HepG2 (cell line): ENCODE measurements around the gene RLF. TPM values are rescaled to one million over a fixed set of nuclear protein-coding genes. Genes with fewer than 3 reads are reported as not detected.

ENCODE experiments used
- ATF7-NPFF ChIP-seq: sonication (generic); formaldehyde crosslinking; IDR thresholded peaks from 2 replicates; pipeline ENCODE4 v1.8.1; 2023; ENCODE audit warnings: mild to moderate bottlenecking, low read depth, missing genetic modification reagents, moderate library complexity
- GRHL1 ChIP-seq: sonication (generic); formaldehyde crosslinking; conservative IDR thresholded peaks from 2 replicates; pipeline ENCODE4 v1.8.0; 2022; ENCODE audit warnings: missing genetic modification reagents
- HHEX ChIP-seq: IDR thresholded peaks from 2 replicates; pipeline ENCODE4 v1.6.1; 2016; ENCODE audit warnings: control low read depth
- IRX3 ChIP-seq: sonication (generic); formaldehyde crosslinking; IDR thresholded peaks from 2 replicates; pipeline ENCODE4 v1.8.1; 2023; ENCODE audit warnings: mild to moderate bottlenecking, low read depth, missing genetic modification reagents, borderline replicate concordance
- MIER3 ChIP-seq: IDR thresholded peaks from 2 replicates; pipeline ENCODE4 v1.6.1; 2016; ENCODE audit warnings: missing compliant biosample characterization, borderline replicate concordance
- NCOA1 ChIP-seq: sonication (generic); formaldehyde crosslinking; IDR thresholded peaks from 2 replicates; pipeline ENCODE4 v1.9.0; 2021; ENCODE audit warnings: missing genetic modification reagents
- PHB2 ChIP-seq: fragments of 450-650 bp; IDR thresholded peaks from 2 replicates; pipeline ENCODE4 v1.6.1; 2018; ENCODE audit not compliant: partially characterized antibody
- PHF5A ChIP-seq: IDR thresholded peaks from one replicate; pipeline ENCODE4 v1.6.1; 2018; ENCODE audit warnings: low read depth, missing genetic modification reagents; ENCODE audit not compliant: unreplicated experiment
- PRDM4 ChIP-seq: sonication (generic); formaldehyde crosslinking; IDR thresholded peaks from 2 replicates; pipeline ENCODE4 v1.9.0; 2021; ENCODE audit warnings: missing genetic modification reagents, borderline replicate concordance
- RCOR2 ChIP-seq: IDR thresholded peaks from 2 replicates; pipeline ENCODE4 v1.6.1; 2016; ENCODE audit warnings: missing biosample characterization, missing genetic modification reagents
- TARDBP ChIP-seq: sonication (generic); formaldehyde crosslinking; IDR thresholded peaks from 2 replicates; pipeline ENCODE4 v1.8.0; 2022; ENCODE audit warnings: mild to moderate bottlenecking, missing genetic modification reagents
- THAP7 ChIP-seq: sonication (generic); formaldehyde crosslinking; IDR thresholded peaks from 2 replicates; pipeline ENCODE4 v1.8.1; 2023; ENCODE audit warnings: mild to moderate bottlenecking, missing genetic modification reagents
- TRIM24 ChIP-seq: sonication (generic); formaldehyde crosslinking; IDR thresholded peaks from 2 replicates; pipeline ENCODE4 v1.8.0; 2022; ENCODE audit warnings: mild to moderate bottlenecking, missing genetic modification reagents
- ZFP36 ChIP-seq: fragments of 150-350 bp; IDR thresholded peaks from 2 replicates; pipeline ENCODE4 v1.6.1; 2018; ENCODE audit warnings: borderline replicate concordance, low read length, low read depth; ENCODE audit not compliant: partially characterized antibody
- ZFP36L2 ChIP-seq: sonication (generic); formaldehyde crosslinking; IDR thresholded peaks from 2 replicates; pipeline ENCODE4 v1.4.0; 2020; ENCODE audit warnings: missing genetic modification reagents
- ZFP91 ChIP-seq: sonication (generic); formaldehyde crosslinking; IDR thresholded peaks from 2 replicates; pipeline ENCODE4 v1.9.0; 2022; ENCODE audit warnings: missing genetic modification reagents, mild to moderate bottlenecking, borderline replicate concordance
- ZNF362 ChIP-seq: sonication (generic); formaldehyde crosslinking; IDR thresholded peaks from 2 replicates; pipeline ENCODE4 v1.4.0; 2020; ENCODE audit warnings: missing genetic modification reagents, mild to moderate bottlenecking, borderline replicate concordance
- ZNF543 ChIP-seq: sonication (generic); formaldehyde crosslinking; IDR thresholded peaks from 2 replicates; pipeline ENCODE4 v1.4.0; 2020; ENCODE audit warnings: mild to moderate bottlenecking, missing genetic modification reagents
- ZNF552 ChIP-seq: sonication (generic); formaldehyde crosslinking; IDR thresholded peaks from 2 replicates; pipeline ENCODE4 v1.9.0; 2022; ENCODE audit warnings: missing genetic modification reagents, mild to moderate bottlenecking, borderline replicate concordance
- ZNF703 ChIP-seq: sonication (generic); formaldehyde crosslinking; IDR thresholded peaks from 2 replicates; pipeline ENCODE4 v1.5.1; 2020; ENCODE audit warnings: missing genetic modification reagents, mild to moderate bottlenecking, moderate library complexity, borderline replicate concordance
- ZNF766 ChIP-seq: sonication (generic); formaldehyde crosslinking; IDR thresholded peaks from 2 replicates; pipeline ENCODE4 v1.5.0; 2020; ENCODE audit warnings: missing genetic modification reagents, borderline replicate concordance
- ZSCAN22 ChIP-seq: sonication (generic); formaldehyde crosslinking; IDR thresholded peaks from 2 replicates; pipeline ENCODE4 v1.4.0; 2020; ENCODE audit warnings: mild to moderate bottlenecking, missing genetic modification reagents
- polyA plus RNA-seq, 8 experiments: library from polyadenylated mRNA; depleted of rRNA in 3 of 8; stranded (reverse) in 7 of 8; unstranded in 1 of 8; fragments of >200 nt; fragmentation: Illumina TruSeq in 4 of 8; extraction: Trizol in 4 of 8; gene quantifications; 2 replicates each; pipeline versions ENCODE4 v1.2.1 to v1.2.3, GENCODE V29; 2011 to 2016; ENCODE audit warnings: low read depth in 4 of 8, missing spikeins in 1 of 8, mixed read lengths in 1 of 8; ENCODE audit not compliant: insufficient read depth in 1 of 8
- total RNA-seq, 5 experiments: library from RNA; depleted of rRNA; stranded (reverse); fragments of >200 nt; fragmentation: Illumina TruSeq; extraction: Trizol; gene quantifications; 2 replicates each; pipeline ENCODE4 v1.2.3, GENCODE V29; 2016; ENCODE audit warnings: low read depth in 1 of 5

RLF gene
- total and polyA plus RNA-seq, 2 of the 13 experiments (the other 11 are each of a cell fraction or from before 2014, with no cell fraction given), result 9.0 to 15.7 TPM

- peak; percentile 95 for TF ChIP-seq ZFP91 (CRISPR knock-in tag)
- TF ChIP-seq ZNF703 (CRISPR knock-in tag), result peak; percentile 60; the same call in 1 of the 2 replicates
- peak; percentile 98 for TF ChIP-seq THAP7 (CRISPR knock-in tag)
- no peak for TF ChIP-seq PRDM4 (CRISPR knock-in tag)
- no peak for TF ChIP-seq PHB2
- 0 out of 2 replicates have a peak, but pooled peaks have one; percentile 26 for TF ChIP-seq ZNF766 (CRISPR knock-in tag)
- TF ChIP-seq ZSCAN22 (CRISPR knock-in tag), result no peak
- no peak for TF ChIP-seq IRX3 (CRISPR knock-in tag)
- TF ChIP-seq PHF5A (CRISPR knock-in tag), result no peak
- no peak for TF ChIP-seq NCOA1 (CRISPR knock-in tag)
- no peak for TF ChIP-seq TRIM24 (CRISPR knock-in tag)
- TF ChIP-seq GRHL1 (CRISPR knock-in tag), result no peak; the same call in 1 of the 2 replicates
- peak; percentile 78 for TF ChIP-seq ZNF552 (CRISPR knock-in tag)
- TF ChIP-seq ZNF362 (CRISPR knock-in tag), result 0 out of 2 replicates have a peak, but pooled peaks have one; percentile 46
- 0 out of 2 replicates have a peak, but pooled peaks have one; percentile 19 for TF ChIP-seq RCOR2 (CRISPR knock-in tag)
- peak; percentile 88 for TF ChIP-seq MIER3 (CRISPR knock-in tag)
- peak; percentile 75 for TF ChIP-seq HHEX (CRISPR knock-in tag)
- TF ChIP-seq ATF7-NPFF, result peak; percentile 69
- peak; percentile 95 for TF ChIP-seq TARDBP (CRISPR knock-in tag)
- peak; percentile 55 for TF ChIP-seq ZNF543
- no peak for TF ChIP-seq ZFP36
- no peak for TF ChIP-seq ZFP36L2
These were observed 96.7 kb downstream of the RLF start, which contains the start of gene ZMPSTE24 (continued) for GRCh38 chr1:40257688-40258444.
